GM18517 (cell line): ENCODE data around the gene PEX5L.

Source experiments
- ATAC-seq: cut with Tn5 transposase; IDR thresholded peaks from one replicate; pipeline ENCODE4 v1.9.1; 2021; ENCODE audit warnings: mild to moderate bottlenecking, moderate library complexity; ENCODE audit not compliant: unreplicated experiment

The PEX5L gene

GRCh38 chr3:179907784-179908482 is 128.8 kb downstream of the PEX5L start:
- no peak for ATAC-seq

DNA sequence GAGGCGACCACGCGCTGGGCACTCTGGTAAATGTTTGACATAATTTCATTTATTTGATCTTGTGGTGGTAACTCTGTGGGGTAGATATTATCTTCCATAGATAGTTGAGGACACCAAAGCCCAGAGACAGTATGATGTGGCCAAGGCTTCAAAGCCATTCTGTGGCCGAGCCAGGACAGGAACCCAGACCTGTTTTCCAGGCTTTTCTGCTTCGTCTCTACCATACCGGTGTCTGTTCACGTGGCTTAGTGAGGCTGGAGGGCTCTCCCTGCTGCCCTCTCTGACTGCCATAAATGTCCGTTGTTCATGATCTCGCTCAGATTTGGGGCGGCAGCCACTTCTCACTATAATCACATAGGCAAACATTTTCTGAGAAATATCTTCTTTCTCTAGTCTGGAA is 134.7 kb downstream of the PEX5L start:
- ATAC-seq, result no peak

DNA sequence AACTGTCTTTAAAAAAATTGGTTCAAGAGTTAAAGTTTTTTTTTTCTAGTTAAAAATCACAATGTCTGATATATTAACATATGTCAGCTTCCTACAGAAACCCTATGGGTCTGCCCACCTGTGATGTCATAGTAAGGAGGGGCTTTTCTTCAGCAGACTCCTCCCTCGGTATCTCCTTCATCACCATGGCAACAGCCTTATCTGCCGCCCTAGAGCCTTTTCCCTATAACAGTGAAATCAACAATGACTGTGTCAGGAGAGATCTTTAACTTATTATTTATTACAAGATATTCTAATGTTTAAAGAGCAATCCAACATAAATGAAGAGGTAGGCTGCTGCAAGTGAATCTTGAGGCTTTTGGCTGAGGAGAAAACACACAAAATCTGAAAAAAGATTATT is 138.7 kb downstream of the PEX5L start:
- ATAC-seq, result peak; percentile 60

DNA sequence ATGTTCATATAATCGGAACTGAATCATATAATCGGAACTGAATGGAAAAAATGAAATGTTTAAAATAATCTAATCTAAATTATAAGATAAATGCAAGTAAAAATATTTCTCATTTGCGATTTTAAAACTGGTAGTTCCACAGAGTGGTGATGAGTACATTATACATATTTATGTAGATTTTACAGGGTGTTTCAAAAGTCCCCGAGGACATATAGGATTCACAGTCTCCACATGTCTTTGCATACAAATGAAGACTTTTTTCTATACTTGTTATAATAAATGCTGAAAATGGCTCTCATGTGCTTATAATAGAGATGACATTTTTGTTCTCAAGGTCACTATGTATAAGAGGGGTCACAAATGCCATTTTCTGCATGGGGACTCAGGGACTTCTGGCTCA is 139.5 kb downstream of the PEX5L start:
- ATAC-seq, result no peak

DNA sequence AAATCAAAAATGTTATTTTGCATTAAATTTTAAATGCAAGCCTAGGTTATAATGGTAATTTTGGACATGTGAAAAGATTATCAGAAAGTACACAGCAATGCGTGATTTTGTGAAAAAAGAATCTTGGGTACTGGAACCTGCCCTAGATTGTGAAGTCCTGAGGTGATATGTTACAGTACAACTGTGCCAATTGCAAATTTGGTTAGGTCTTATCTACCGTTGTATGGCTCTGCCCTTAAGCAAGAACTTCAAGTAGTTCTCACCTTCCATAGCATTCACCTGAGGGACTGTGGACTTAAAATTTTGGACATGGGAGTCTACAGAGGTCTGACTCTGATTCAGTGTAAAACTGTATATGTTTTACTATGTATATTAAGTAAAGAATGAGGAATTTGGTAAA is 140.2 kb downstream of the PEX5L start:
- ATAC-seq, result no peak

GRCh38 chr3:179895330-179895729 is 141.4 kb downstream of the PEX5L start:
- ATAC-seq, result no peak

DNA sequence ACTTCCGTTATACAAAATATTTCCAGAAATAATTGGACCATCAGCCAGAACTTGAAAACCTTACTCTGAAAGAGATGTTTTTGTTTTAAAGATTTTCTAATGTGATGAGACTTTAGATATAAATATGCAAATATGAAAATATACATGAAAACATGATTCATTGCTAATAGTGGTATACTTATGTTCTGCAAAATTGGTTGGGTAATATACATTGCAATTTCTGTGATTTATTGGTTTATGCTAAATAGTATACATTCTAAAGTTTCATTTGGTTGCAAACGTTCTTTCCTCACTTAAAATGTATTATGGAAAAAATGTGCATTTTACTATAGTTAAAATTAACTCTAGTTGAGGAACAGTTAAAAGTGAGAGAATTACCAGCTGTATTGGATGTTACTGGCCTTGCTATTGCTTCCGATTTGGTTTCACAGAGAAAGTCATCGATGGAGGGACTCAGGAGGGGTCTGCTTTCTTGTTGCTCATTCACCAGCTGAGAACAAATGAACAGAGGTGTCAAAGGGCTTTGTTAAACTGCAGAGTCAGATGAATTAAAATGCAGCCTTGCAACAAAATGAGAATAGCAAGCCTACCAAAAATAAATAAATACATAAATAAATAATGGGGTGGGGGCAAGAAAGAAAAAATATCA is 149.3 kb downstream of the PEX5L start:
- no peak for ATAC-seq

DNA sequence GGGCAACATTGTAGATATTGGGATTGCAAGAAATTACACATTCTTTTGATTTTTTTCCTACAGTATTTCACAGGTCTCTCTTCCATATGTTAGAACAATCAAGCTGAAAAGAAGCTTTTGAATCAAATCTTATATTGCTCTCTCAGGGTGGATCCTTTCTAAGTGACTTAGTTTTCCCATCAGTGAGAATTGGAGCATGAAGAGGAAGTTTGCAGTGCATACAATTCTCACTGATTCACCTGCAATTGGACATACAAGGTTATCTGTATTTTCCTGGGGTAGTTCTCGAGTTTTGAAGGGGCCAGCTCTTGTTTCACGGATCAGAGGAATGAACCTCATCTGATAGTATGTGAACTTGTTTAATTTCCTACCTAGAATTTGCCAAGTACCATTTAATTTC is 150.8 kb downstream of the PEX5L start:
- ATAC-seq, result no peak

GRCh38 chr3:179884136-179884535 is 152.6 kb downstream of the PEX5L start:
- ATAC-seq, result no peak

GRCh38 chr3:179882292-179882691 is 154.4 kb downstream of the PEX5L start:
- ATAC-seq, result peak; percentile 88

DNA sequence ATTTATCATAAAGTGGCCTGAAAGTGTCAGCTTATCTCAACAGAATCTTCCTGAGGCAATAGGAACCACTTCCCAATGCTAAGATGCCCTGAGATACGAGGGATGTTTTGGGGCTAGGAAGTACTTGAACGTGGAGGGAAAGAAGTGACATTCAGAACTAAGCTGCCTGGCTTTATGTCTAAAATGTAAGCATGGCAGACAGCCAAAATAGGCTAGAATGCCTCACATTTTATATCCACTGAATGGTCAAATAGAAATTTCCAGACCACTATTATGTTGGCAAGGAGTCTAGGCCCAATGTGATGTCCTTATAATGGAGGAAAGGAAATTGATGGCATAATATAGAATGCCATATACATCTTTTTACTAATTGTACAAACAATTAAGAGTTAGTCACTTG is 154.9 kb downstream of the PEX5L start:
- ATAC-seq, result no peak

- ATAC-seq, result no peak
These were observed 155.9 kb downstream of the PEX5L start for GRCh38 chr3:179880868-179881267.

DNA sequence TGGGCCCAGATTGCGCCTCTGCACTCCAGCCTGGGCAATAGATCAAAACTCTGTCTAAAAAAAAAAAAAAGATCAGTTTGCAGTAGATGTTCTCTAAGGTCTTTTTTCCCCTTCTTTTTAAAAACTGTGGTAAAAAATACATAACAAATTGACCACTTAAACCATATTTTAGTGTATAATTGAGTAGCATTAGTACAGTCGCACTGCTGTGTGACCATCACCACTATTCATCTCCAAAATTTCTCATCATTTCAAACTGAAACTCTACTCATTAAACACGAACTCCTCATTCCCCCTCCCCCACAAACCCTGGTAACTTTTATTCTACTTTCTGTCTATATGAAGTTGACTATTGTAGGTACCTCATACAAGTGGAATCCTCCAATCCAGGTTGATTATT is 160.3 kb downstream of the PEX5L start:
- no peak for ATAC-seq

DNA sequence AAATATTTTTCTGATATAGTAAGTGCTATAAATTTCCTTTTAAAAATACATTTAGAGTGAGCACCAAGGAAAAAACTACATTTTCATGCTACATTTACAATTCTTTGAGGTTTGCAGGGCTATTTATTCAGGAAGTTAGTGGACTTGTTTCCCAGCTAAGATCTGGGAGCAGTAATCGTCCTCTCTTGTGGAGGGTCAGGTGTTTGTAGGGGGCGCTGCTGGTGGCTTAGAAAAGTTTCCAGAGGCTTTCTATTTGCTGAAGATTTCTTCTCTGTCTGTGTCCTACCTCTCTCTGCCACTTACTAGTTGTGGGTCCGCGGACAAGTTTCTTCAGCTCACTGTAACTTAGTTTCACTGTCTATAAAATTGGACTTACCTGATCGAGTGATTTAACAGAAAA is 163.9 kb downstream of the PEX5L start:
- ATAC-seq, result no peak

DNA sequence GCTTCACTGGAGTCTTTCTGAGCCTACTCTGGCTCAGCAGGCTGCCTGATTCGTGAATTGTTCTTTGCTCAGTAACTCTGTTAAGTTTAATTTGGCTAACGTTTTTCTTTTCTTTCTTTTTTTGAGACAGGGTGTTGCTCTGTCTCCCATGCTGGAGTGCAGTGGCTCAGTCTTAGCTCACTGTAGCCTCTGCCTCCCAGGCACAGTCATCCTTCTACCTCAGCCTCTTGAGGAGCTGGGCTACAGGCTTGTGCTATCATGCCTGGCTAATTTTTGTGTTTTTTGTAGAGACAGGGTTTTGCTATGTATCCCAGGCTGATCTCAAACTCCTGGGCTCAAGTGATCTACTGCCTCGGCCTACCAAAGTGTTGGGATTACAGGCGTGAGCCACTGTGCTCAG is 165.0 kb downstream of the PEX5L start:
- no peak for ATAC-seq

GRCh38 chr3:179868715-179869114 is 168.0 kb downstream of the PEX5L start:
- no peak for ATAC-seq

- no peak for ATAC-seq
These were observed 168.8 kb downstream of the PEX5L start for GRCh38 chr3:179867961-179868360.

DNA sequence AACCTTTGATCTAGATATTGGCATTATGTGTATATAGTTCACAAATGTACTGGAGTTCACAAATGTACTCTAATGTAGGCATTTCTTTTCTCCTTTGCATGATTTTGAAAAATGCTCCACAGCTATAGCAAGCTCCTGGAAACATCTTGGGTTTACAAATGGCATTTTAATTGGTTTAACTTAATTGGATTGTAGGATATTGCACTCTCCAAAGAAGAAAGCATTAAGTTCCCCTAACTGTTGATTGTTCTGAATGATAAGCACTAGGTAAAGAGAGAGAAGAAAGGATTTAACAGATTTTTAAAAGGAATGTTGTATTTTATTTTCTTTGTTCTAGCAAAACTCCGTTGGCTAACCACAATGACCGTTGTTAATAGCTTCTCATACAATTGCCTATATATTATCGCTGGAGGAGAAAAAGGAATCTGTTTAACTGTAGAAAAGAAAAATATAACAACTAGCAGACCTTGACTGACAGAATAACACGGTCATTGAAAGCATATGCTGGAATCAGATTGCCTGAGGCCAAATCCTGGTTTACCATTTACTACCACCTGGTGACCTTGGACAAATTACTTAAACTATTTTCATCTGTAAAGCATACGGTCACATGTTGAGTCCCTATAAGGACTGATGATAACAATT is 170.8 kb downstream of the PEX5L start:
- ATAC-seq, result no peak

- ATAC-seq, result no peak
These were observed 174.8 kb downstream of the PEX5L start for GRCh38 chr3:179861953-179862352.

- no peak for ATAC-seq
These were observed 175.4 kb downstream of the PEX5L start for GRCh38 chr3:179861292-179861691.

GRCh38 chr3:179860275-179861107 is 176.2 kb downstream of the PEX5L start:
- ATAC-seq, result no peak
